Germinal center (tissue), 1 donor: ENCODE measurements around the gene REP15.
"Not testable (repeated sequence)": the region's sequence is repeated elsewhere in the genome, so short reads cannot be mapped to it uniquely, and the experiment has no call there.

Experiments
- DNase-seq: peaks from one replicate; pipeline ENCODE4 v3.0.0; 2012; ENCODE audit warnings: mixed read lengths, low spot score

Gene REP15

GRCh38 chr12:27696864-27697564, 767 bp downstream of the REP15 start:
- no peak for DNase-seq

- peak; percentile 36 for DNase-seq
These were observed 7.6 kb downstream of the REP15 start for GRCh38 chr12:27703720-27704452.

- DNase-seq: no peak
These were observed 9.0 kb downstream of the REP15 start for GRCh38 chr12:27705263-27705662.

GRCh38 chr12:27707216-27707615, 11.0 kb downstream of the REP15 start:
- DNase-seq: no peak

- DNase-seq: no peak
These were observed 13.1 kb downstream of the REP15 start for GRCh38 chr12:27709212-27709931.

GRCh38 chr12:27709932-27710591, 13.8 kb downstream of the REP15 start:
- DNase-seq: peak; percentile 3

- DNase-seq: peak; percentile 81
These were observed 14.5 kb downstream of the REP15 start, which contains the start of gene MRPS35 for GRCh38 chr12:27710592-27711316. Gene MRPS35, plus strand, starts transcription at chr12:27710832. Its CDS starts 12 bp downstream, at chr12:27710844.

GRCh38 chr12:27711317-27711682, 15.1 kb downstream of the REP15 start:
- peak; percentile 2 for DNase-seq

GRCh38 chr12:27711967-27712366, 15.7 kb downstream of the REP15 start:
- no peak for DNase-seq

GRCh38 chr12:27723212-27723611, 27.0 kb downstream of the REP15 start:
- DNase-seq: no peak

GRCh38 chr12:27730097-27730588, 33.9 kb downstream of the REP15 start:
- DNase-seq: no peak

- no peak for DNase-seq
These were observed 36.0 kb downstream of the REP15 start for GRCh38 chr12:27732281-27732680.

GRCh38 chr12:27733052-27733656, 36.9 kb downstream of the REP15 start:
- peak; percentile 56 for DNase-seq

- DNase-seq: no peak
These were observed 37.5 kb downstream of the REP15 start for GRCh38 chr12:27733791-27734190.

GRCh38 chr12:27734321-27734720, 38.1 kb downstream of the REP15 start:
- not testable (repeated sequence) for DNase-seq

- DNase-seq: no peak
These were observed 47.4 kb downstream of the REP15 start for GRCh38 chr12:27743601-27744000.

GRCh38 chr12:27745734-27746133, 49.5 kb downstream of the REP15 start:
- not testable (repeated sequence) for DNase-seq
